HepG2 (cell line): ENCODE results near the gene YKT6. TPM values are rescaled to one million over a fixed set of nuclear protein-coding genes. Genes with fewer than 3 reads are reported as not detected.

Source experiments
- ATAC-seq: fragments of 200-7000 bp; cut with Tn5 transposase; 3 replicates; pipeline ENCODE4 v1.9.1; 2020; ENCODE audit warnings: mild to moderate bottlenecking, moderate library complexity
- BruUV-seq: library from RNA; stranded (reverse); fragments of 400-500 nt; replicated peaks from 2 replicates; lab custom pipeline; 2021; lab: Mats Ljungman, UMichigan
- CTCF ChIA-PET: fragments of 300-600 bp; formaldehyde crosslinking; extraction: SDS; loops from one replicate; lab custom pipeline; 2021; ENCODE audit warnings: low total read pairs, inconsistent platforms, low intra/inter-chr PET ratio; lab: Yijun Ruan, JAX
- POLR2A ChIA-PET: fragments of 350-600 bp; sonication (Branson Sonifier 250); formaldehyde crosslinking; loops from one replicate; lab custom pipeline; 2020; ENCODE audit warnings: antibody characterized with exemption, inconsistent platforms; lab: Yijun Ruan, JAX
- DNase-seq: peaks from one replicate; pipeline ENCODE4 v3.0.0-alpha.2; 2015; ENCODE audit warnings: low spot score
- FAIRE-seq: peaks from 3 replicates; lab custom pipeline; 2011; peaks lifted over from hg19 to GRCh38; lab: Jason Lieb, UNC
- H2AFZ ChIP-seq: one replicate; pipeline ENCODE4 v1.6.1; 2011; ENCODE audit warnings: low read length, inconsistent platforms
- H3K27ac ChIP-seq: fragments of 300-600 bp; 3 replicates; pipeline ENCODE4 v1.8.0; 2011; ENCODE audit warnings: mixed run types, mild to moderate bottlenecking, mixed read lengths, low read length, inconsistent platforms; ENCODE audit not compliant: insufficient read depth; ENCODE audit errors: extremely low read length
- H3K27me3 ChIP-seq, 2 experiments: fragments of 200-600 bp in 1 of 2; 2 replicates in 1 of 2; 3 replicates in 1 of 2; pipeline versions ENCODE4 v1.6.0 to v1.8.0; 2011; ENCODE audit warnings: low read length in 2 of 2, mild to moderate bottlenecking in 2 of 2, moderate library complexity in 2 of 2, inconsistent platforms in 1 of 2; ENCODE audit not compliant: insufficient read depth in 2 of 2, control insufficient read depth in 1 of 2
- H3K36me3 ChIP-seq, 2 experiments: fragments of 200-600 bp in 1 of 2; replicated peaks in 1 of 2; 2 replicates in 1 of 2; 3 replicates in 1 of 2; pipeline versions ENCODE4 v1.5.1 to v1.8.0; 2011; ENCODE audit warnings: low read length in 2 of 2, inconsistent platforms in 1 of 2; ENCODE audit not compliant: insufficient read depth in 2 of 2, control insufficient read depth in 1 of 2
- H3K4me1 ChIP-seq: 2 replicates; pipeline ENCODE4 v1.5.1; 2012; ENCODE audit warnings: low read length, inconsistent platforms; ENCODE audit not compliant: insufficient read depth
- H3K4me2 ChIP-seq: 2 replicates; pipeline ENCODE4 v1.6.0; 2011; ENCODE audit warnings: low read depth, low read length, inconsistent platforms
- H3K4me3 ChIP-seq, 3 experiments: fragments of 200-600 bp in 1 of 3; sonication (generic), shearing (Covaris generic) in 1 of 3; replicated peaks in 1 of 3; 2 replicates each; pipeline ENCODE4 v1.5.1; 2011 to 2016; ENCODE audit warnings: low read length in 3 of 3, inconsistent platforms in 2 of 3, low read depth in 2 of 3, mild to moderate bottlenecking in 2 of 3, control low read depth in 1 of 3, mixed read lengths in 1 of 3; ENCODE audit not compliant: insufficient read depth in 1 of 3
- H3K79me2 ChIP-seq: one replicate; pipeline ENCODE4 v1.6.1; 2011; ENCODE audit warnings: low read length, inconsistent platforms; ENCODE audit not compliant: insufficient read depth
- H3K9ac ChIP-seq: 2 replicates; pipeline ENCODE4 v1.6.0; 2011; ENCODE audit warnings: mild to moderate bottlenecking, low read depth, low read length, inconsistent platforms; ENCODE audit not compliant: insufficient read depth
- H3K9me3 ChIP-seq: 2 replicates; pipeline ENCODE4 v1.5.1; 2012; ENCODE audit warnings: mild to moderate bottlenecking, low read length
- H4K20me1 ChIP-seq: 2 replicates; pipeline ENCODE4 v1.6.0; 2011; ENCODE audit warnings: inconsistent platforms, mild to moderate bottlenecking, low read length, moderate library complexity; ENCODE audit not compliant: insufficient read depth
- ARNTL ChIP-seq: sonication (generic); formaldehyde crosslinking; IDR thresholded peaks from 2 replicates; pipeline ENCODE4 v1.4.0; 2020; ENCODE audit warnings: mild to moderate bottlenecking, missing genetic modification reagents
- FOXP4 ChIP-seq: sonication (generic); formaldehyde crosslinking; IDR thresholded peaks from 2 replicates; pipeline ENCODE4 v1.4.0; 2020; ENCODE audit warnings: missing genetic modification reagents
- HES4 ChIP-seq: sonication (generic); formaldehyde crosslinking; IDR thresholded peaks from 2 replicates; pipeline ENCODE4 v1.9.0; 2021; ENCODE audit warnings: mild to moderate bottlenecking, missing genetic modification reagents, borderline replicate concordance
- HIC2 ChIP-seq: sonication (generic); formaldehyde crosslinking; IDR thresholded peaks from 2 replicates; pipeline ENCODE4 v1.9.0; 2022; ENCODE audit warnings: low read depth, missing genetic modification reagents
- SMAD3 ChIP-seq: sonication (generic); formaldehyde crosslinking; IDR thresholded peaks from 2 replicates; pipeline ENCODE4 v1.4.0; 2020; ENCODE audit warnings: missing genetic modification reagents
- SMYD3 ChIP-seq: sonication (generic); formaldehyde crosslinking; IDR thresholded peaks from 2 replicates; pipeline ENCODE4 v1.8.1; 2023; ENCODE audit warnings: mild to moderate bottlenecking, missing genetic modification reagents
- SP5 ChIP-seq: IDR thresholded peaks from 2 replicates; pipeline ENCODE4 v1.6.1; 2016; ENCODE audit warnings: low read depth, borderline replicate concordance
- ZKSCAN8 ChIP-seq: IDR thresholded peaks from 2 replicates; pipeline ENCODE4 v1.6.1; 2016; ENCODE audit warnings: borderline replicate concordance, missing genetic modification reagents, missing compliant biosample characterization
- ZNF12 ChIP-seq: sonication (generic); formaldehyde crosslinking; IDR thresholded peaks from 2 replicates; pipeline ENCODE4 v1.5.0; 2020; ENCODE audit warnings: missing genetic modification reagents
- ZNF317 ChIP-seq: sonication (generic); formaldehyde crosslinking; IDR thresholded peaks from 2 replicates; pipeline ENCODE4 v1.5.0; 2020; ENCODE audit warnings: mild to moderate bottlenecking, missing genetic modification reagents
- ZNF816 ChIP-seq: sonication (generic); formaldehyde crosslinking; IDR thresholded peaks from 2 replicates; pipeline ENCODE4 v1.8.0; 2022; ENCODE audit warnings: missing genetic modification reagents, mild to moderate bottlenecking, borderline replicate concordance
- WGBS: methylation state at CpG from one replicate; pipeline ENCODE4 v1.1.6; 2017; ENCODE audit warnings: low lambda C conversion rate; 5-methylcytosine and 5-hydroxymethylcytosine counted together
- in situ Hi-C: cut with HindIII; loops from 2 replicates; pipeline ENCODE4 v1.10.0; 2017; ENCODE audit warnings: low pct_unique_long_range_greater_than_20kb; ENCODE audit not compliant: extremely low pct_ligation_motif_present
- intact Hi-C: fragments of 100-400 bp; cut with micrococcal nuclease; formaldehyde crosslinking; loops from one replicate; pipeline ENCODE4 v1.10.0; 2022; ENCODE audit not compliant: unreplicated experiment
- polyA plus RNA-seq, 8 experiments: library from polyadenylated mRNA; depleted of rRNA in 3 of 8; stranded (reverse) in 7 of 8; unstranded in 1 of 8; fragments of >200 nt; fragmentation: Illumina TruSeq in 4 of 8; extraction: Trizol in 4 of 8; gene quantifications; 2 replicates each; pipeline versions ENCODE4 v1.2.1 to v1.2.3, GENCODE V29; 2011 to 2016; ENCODE audit warnings: low read depth in 4 of 8, missing spikeins in 1 of 8, mixed read lengths in 1 of 8; ENCODE audit not compliant: insufficient read depth in 1 of 8
- total RNA-seq, 5 experiments: library from RNA; depleted of rRNA; stranded (reverse); fragments of >200 nt; fragmentation: Illumina TruSeq; extraction: Trizol; gene quantifications; 2 replicates each; pipeline ENCODE4 v1.2.3, GENCODE V29; 2016; ENCODE audit warnings: low read depth in 1 of 5
- TF ChIP-seq, protein P1 (sequence below): sonication (generic); formaldehyde crosslinking; conservative IDR thresholded peaks from 2 replicates; pipeline ENCODE4 v1.4.0; 2020; ENCODE audit warnings: missing genetic modification reagents
- TF ChIP-seq, protein P2 (sequence below): sonication (generic); formaldehyde crosslinking; IDR thresholded peaks from 2 replicates; pipeline ENCODE4 v1.5.1; 2020; ENCODE audit warnings: mild to moderate bottlenecking, missing genetic modification reagents, borderline replicate concordance
- TF ChIP-seq, protein P3 (sequence below): IDR thresholded peaks from 2 replicates; pipeline ENCODE4 v1.6.1; 2016; ENCODE audit warnings: low read depth, borderline replicate concordance

Gene YKT6
- total and polyA plus RNA-seq, 2 of the 13 experiments (the other 11 are each of a cell fraction or from before 2014, with no cell fraction given): 52.2 to 60.3 TPM

GRCh38 chr7:44242091-44242490 is 41.3 kb downstream of the YKT6 start:
- Histone ChIP-seq H3K36me3 (no peaks in the 10 kb centered on the region), H3K4me3 (no peak overlapping the region), H3K79me2 (no peaks in the 10 kb centered on the region), H3K4me1 (no peaks in the 10 kb centered on the region), H3K27me3 (peaks cover 21 to 59% of the 10 kb centered on the region in 2 experiments), H4K20me1 (no peaks in the 10 kb centered on the region), H2AFZ (no peak overlapping the region), H3K27ac (no peak overlapping the region), H3K4me2 (no peak overlapping the region), H3K9ac (no peak overlapping the region), H3K9me3 (no peaks in the 10 kb centered on the region)
- no peak for FAIRE-seq
- BruUV-seq: no TSS peak
- 44% methylated on average over 9 of the region's 10 CpGs for WGBS
- CTCF ChIA-PET: interaction anchor here (2.1 kb wide), 1 partner anchor 323 kb away, joined by 8 read pairs; no protein-coding TSS in a partner anchor
- intact Hi-C loops: no loop called here
- ATAC-seq: no peak
- POLR2A ChIA-PET: interaction anchor here (1.6 kb wide), 1 partner anchor 320 kb away, joined by 4 read pairs; no protein-coding TSS in a partner anchor
- in situ Hi-C loops: loop anchor here (5.0 kb wide), 1 partner anchor 235 kb away; no protein-coding TSS in a partner anchor
- DNase-seq: no peak
- TF ChIP-seq ZNF816 (CRISPR knock-in tag) (no peak), SMAD3 (CRISPR knock-in tag) (no peak), ZNF12 (no peak), SMYD3 (CRISPR knock-in tag) (no peak), ARNTL (CRISPR knock-in tag) (no peak), ZNF317 (CRISPR knock-in tag) (no peak), HIC2 (CRISPR knock-in tag) (no peak), ZKSCAN8 (CRISPR knock-in tag) (no peak), SP5 (CRISPR knock-in tag) (no peak), FOXP4 (no peak), HES4 (CRISPR knock-in tag) (no peak)
- TF ChIP-seq, protein P1, sequence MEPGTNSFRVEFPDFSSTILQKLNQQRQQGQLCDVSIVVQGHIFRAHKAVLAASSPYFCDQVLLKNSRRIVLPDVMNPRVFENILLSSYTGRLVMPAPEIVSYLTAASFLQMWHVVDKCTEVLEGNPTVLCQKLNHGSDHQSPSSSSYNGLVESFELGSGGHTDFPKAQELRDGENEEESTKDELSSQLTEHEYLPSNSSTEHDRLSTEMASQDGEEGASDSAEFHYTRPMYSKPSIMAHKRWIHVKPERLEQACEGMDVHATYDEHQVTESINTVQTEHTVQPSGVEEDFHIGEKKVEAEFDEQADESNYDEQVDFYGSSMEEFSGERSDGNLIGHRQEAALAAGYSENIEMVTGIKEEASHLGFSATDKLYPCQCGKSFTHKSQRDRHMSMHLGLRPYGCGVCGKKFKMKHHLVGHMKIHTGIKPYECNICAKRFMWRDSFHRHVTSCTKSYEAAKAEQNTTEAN (CRISPR knock-in tag): no peak
- TF ChIP-seq, protein P2, sequence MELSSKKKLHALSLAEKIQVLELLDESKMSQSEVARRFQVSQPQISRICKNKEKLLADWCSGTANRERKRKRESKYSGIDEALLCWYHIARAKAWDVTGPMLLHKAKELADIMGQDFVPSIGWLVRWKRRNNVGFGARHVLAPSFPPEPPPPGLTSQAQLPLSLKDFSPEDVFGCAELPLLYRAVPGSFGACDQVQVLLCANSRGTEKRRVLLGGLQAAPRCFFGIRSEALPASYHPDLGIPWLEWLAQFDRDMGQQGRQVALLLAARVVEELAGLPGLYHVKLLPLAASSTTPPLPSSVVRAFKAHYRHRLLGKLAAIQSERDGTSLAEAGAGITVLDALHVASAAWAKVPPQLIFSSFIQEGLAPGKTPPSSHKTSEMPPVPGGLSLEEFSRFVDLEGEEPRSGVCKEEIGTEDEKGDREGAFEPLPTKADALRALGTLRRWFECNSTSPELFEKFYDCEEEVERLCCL (CRISPR knock-in tag): no peak
- TF ChIP-seq, protein P3, sequence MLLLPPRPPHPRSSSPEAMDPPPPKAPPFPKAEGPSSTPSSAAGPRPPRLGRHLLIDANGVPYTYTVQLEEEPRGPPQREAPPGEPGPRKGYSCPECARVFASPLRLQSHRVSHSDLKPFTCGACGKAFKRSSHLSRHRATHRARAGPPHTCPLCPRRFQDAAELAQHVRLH (CRISPR knock-in tag): no peak
